Measurements from ENCODE around the gene TSC2. TPM values are rescaled to one million over a fixed set of nuclear protein-coding genes. Genes with fewer than 3 reads are reported as not detected.

Gene TSC2
- 10 to 100 TPM; 77.8 to 86.9 TPM for total RNA-seq
- long read RNA-seq, donor 1, partial matches to known transcripts, result 16 of 24 reads
- long read RNA-seq, donor 1, other reads (novel, unspliced or antisense), result 6 of 24 reads
- long read RNA-seq, donor 2, partial matches to known transcripts, result 13 of 22 reads
- long read RNA-seq, donor 2, other reads (novel, unspliced or antisense), result 4 of 22 reads

GRCh38 chr16:2047330-2048115 lies at the start of gene TSC2, which contains the start of gene NTHL1:
TSC2 (plus strand) TSS chr16:2047985; CDS start chr16:2048616, 631 bp downstream.
NTHL1 (minus strand) TSS chr16:2047834; CDS start chr16:2047823, 11 bp downstream.
- peak; percentile 99 for DNase-seq (ENCODE audit: low spot score)
- intact Hi-C loops (cut with DNase I), result no loop called here

DNA sequence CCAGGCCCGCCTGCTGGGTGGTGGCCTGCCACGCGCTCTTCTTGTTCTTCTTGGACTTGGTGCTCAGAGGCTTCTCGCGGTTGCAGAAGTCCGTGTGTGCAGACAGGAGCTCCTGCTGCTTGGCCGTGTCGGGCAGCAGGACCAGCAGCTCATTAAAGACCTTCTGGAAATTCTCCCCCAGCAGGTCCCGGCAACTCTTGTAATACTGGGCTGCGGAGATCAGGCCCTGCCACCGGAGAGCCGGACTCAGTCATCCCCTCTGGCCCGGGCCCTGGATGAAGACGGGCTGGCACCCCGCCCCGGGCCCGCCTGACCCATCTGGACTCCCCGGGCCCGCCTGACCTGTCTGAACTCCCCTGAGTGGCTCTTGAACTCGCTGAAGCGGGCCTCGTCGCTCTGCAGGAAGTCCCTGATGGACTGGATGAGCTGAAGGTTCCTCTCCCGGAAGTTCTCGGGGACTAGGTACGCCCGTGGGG lies 49.4 kb upstream of the TSC2 start:
- intact Hi-C loops (cut with DNase I), result no loop called here
- no peak for DNase-seq (ENCODE audit: low spot score)

- intact Hi-C loops (cut with DNase I), result no loop called here
- no peak for DNase-seq (ENCODE audit: low spot score)
These were observed 48.7 kb upstream of the TSC2 start for GRCh38 chr16:1998852-1999801.

DNA sequence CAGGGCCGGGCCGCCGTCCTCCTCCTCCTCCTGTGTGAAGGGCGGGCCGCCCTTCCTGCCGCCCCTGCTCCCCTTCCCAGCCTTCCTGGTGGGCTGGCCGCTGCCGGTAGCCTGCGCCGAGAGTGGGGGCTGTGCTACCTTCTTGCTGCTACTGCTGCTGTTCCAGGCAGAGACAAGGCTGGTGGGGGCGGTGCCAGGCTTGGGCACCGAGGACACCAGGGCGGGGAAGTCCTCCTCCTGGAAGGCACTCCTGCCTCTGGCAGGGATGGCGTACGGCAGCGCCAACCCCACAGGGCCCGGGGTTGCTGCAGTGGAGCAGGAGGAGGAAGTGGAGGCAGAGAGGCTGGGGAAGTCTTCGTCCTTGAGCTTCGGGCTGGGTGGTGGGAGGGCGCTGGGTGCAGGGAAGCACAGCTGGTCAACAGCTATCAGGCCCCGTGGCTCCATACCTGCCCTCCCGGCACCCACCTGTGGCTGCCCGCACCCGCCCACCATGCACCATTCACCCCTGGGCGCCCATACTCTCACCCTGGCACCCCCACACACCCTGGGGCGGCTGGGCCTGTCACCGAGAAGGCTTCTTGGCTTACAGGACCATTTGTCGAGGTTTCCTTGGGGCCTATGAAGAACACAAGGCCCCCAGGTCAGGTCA lies 47.8 kb upstream of the TSC2 start:
- no peak for DNase-seq (ENCODE audit: low spot score)
- intact Hi-C loops (cut with DNase I), result no loop called here

DNA sequence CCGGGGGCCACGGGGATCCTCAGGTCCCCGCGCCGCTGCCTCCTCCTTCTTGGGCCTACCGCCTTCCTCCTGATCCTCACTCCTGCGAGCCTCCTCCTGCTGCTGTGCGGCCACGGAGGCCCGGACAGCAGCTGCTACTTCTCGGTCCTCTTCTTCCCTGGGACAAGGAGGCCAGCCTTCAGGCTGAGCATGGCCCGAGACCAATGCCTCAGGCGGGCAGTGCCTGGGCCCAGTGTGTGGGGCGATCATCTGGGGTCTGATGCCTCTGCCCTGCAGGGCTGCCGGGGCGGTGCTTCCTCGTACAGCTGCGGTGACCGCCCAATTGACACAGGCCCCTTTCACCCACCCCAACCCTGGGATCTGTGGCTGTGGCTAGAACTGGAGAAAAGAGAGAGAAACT lies 46.8 kb upstream of the TSC2 start:
- DNase-seq (ENCODE audit: low spot score), result no peak
- intact Hi-C loops (cut with DNase I), result no loop called here

GRCh38 chr16:2001456-2002355 lies 46.1 kb upstream of the TSC2 start:
- DNase-seq (ENCODE audit: low spot score), result no peak

DNA sequence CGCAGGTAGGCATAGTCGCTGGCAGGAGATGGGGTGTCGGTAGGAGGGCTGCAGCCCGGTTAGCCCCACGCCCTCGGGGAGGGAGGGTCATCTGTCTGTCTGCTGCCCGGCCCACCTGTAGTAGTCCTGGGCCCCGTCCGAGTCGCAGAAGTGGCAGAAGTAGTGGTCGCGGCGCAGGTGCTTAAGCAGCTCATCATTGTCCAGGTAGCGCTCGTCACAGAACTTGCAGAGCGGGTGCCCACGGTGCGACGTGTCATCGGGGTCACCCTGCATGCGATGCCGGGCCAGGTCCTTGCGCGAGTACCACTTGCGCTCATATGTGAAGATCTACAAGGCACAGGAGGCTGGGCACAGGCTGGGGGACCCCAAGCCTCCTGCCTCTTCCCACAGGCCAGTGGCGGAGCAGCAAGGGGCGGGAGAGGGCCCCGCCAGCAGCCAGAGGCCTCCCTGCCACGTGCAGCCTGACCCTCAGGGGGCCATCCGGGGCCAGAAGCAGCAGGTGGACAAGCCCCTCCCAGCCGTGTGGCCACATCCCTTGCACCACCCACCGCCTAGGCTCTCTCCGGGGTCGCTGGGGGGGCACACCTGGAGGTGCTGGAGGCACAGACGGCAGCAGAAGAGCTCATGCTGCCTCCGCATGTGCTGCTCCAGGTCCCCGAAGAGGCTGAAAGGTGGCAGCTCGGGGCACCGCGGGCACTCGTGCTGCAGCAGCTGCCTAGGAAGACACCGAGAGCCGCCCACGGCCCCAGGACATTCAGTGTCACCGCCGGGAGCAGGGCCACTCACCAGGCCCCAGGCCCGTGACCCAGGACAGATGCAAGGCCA lies 45.2 kb upstream of the TSC2 start:
- DNase-seq (ENCODE audit: low spot score), result no peak

More at GRCh38 chr16:2001456-2002355, 46.1 kb upstream of the TSC2 start:
- intact Hi-C loops (cut with DNase I), result no loop called here

DNA sequence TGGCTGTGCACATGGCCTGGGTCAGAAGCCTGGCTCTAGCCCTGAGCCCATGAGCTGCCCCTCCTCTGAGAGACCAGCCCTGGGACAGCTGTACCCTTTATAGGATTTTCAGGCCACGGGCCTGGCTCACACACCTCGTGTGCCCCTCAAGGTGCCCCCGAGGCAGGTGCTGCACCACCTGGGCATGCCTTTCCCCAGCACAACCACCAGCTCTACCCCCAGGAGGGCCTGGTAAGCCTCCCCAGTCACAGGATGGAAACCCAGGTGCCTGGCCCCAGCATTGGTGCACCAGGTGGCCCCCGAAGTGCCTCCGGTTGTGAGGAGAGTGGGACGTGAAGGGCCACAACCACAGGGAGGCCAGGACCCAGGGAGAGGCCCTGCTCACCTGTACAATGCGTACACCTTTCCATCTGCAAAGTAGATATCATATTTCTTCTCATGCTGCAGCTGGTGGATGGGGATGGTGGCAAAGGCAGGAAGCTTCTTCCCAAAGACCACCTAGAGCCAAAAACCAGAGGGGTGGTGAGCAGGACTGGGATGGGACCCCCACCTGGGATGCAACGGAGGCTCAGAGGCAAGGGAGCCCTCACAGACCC lies 44.5 kb upstream of the TSC2 start:
- intact Hi-C loops (cut with DNase I), result no loop called here
- DNase-seq (ENCODE audit: low spot score), result no peak

More for the DNA sequence above, 45.2 kb upstream of the TSC2 start:
- intact Hi-C loops (cut with DNase I), result no loop called here

GRCh38 chr16:2003827-2004641 lies 43.8 kb upstream of the TSC2 start:
- intact Hi-C loops (cut with DNase I), result no loop called here
- peak; percentile 96 for DNase-seq (ENCODE audit: low spot score)

- no peak for DNase-seq (ENCODE audit: low spot score)
- intact Hi-C loops (cut with DNase I), result no loop called here
These were observed 42.8 kb upstream of the TSC2 start for GRCh38 chr16:2004795-2005517.

DNA sequence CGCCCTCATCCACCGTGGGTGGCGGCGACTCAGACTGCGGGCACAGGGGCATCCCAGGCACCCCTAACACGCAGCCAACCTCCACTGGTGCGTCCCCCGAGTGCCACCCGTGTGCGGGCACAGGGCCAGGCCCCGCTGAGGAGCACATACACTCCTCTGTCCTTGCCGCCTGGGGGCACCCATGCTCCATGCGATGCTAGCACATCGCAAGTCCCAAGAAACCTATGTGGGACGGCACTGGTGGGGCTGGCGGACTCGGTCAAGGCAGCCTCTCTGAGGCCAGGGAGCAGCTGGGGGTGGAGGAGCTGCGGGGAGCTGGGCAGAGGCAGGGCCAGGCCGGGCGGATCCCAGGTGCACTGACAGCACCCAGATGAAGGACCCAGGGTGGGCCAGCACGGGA lies 42.1 kb upstream of the TSC2 start:
- DNase-seq (ENCODE audit: low spot score), result no peak

GRCh38 chr16:2006317-2006716 lies 41.5 kb upstream of the TSC2 start:
- DNase-seq (ENCODE audit: low spot score), result no peak
- intact Hi-C loops (cut with DNase I), result no loop called here

More for the DNA sequence above, 42.1 kb upstream of the TSC2 start:
- intact Hi-C loops (cut with DNase I), result no loop called here

DNA sequence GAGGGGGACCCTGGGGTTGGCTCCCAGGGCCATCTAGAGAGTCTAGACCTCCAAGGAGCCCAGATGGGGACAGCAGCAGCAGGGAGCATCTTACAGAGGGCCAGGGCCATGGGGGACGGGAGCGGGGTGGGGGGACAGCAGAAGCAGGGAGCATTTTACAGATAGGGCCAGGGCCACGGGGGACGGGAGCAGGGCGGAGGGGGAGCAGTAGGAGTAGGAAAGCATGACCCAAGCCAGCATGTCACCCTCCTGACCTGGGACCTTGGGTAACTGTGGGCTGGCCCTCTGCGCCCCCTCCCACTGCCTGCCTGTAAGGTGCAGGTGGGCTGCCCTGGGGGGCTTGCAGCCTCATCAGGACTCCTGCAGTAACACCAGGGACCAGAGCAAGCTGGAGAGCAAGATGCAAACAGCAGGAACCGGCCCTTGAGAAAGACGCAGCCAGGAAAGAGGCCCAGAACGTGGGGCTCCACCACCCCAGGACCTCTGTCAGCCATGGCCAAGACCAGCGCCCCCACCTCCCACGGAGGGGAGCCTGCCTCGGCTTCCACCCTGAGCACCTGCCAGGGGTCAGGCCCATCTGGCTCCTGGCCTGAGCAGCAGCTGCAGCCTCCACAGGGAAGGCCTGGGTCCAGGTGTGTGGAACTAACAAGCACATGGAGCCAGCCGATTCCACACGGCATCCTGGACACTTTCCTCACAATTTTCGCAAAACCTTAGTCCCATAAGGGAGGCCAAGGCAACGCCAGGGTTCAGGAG lies 40.5 kb upstream of the TSC2 start:
- intact Hi-C loops (cut with DNase I), result no loop called here
- DNase-seq (ENCODE audit: low spot score), result no peak

DNA sequence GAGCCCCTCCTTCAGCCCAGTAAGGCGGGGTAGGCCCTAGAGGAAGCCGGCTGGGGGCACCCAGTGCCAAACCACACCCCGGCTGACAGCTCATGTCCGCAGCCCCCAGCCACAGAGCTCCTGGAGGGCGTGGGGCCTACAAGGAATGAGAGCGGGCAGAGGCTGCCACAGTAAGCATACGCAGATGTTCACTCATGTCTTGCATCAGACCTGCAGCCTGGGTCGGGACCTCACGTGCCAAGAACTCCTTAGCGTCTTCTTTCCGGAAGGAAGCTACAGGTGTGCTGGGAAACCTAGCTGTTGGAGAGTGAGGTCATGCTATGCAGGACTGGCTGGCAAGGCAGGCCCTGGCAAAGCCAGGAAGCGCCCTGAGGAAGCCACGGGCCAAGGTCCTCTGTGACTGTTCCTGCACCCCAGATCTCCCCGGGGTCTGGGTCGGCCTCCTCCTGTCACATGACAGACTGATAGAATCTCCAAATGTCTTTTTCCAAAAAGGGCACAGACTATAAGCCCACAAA lies 39.7 kb upstream of the TSC2 start:
- intact Hi-C loops (cut with DNase I), result no loop called here
- DNase-seq (ENCODE audit: low spot score), result peak; percentile 81

Data from posterior vena cava (tissue), 2 donors.